Testis (tissue), 3 donors: Measurements from ENCODE around the gene ADRA2B. TPM values are rescaled to one million over a fixed set of nuclear protein-coding genes. Genes with fewer than 3 reads are reported as not detected.
"Not testable (repeated sequence)": the region's sequence is repeated elsewhere in the genome, so short reads cannot be mapped to it uniquely, and the experiment has no call there.

ENCODE experiments used
- DNase-seq: peaks from one replicate; pipeline ENCODE4 v3.0.0-alpha.2; 2019
- H3K27ac ChIP-seq, 2 donors: fragments of 200-600 bp; sonication (generic); one replicate each; pipeline ENCODE4 v1.5.1; 2019
- H3K27me3 ChIP-seq: fragments of 200-600 bp; sonication (generic); one replicate; pipeline ENCODE4 v1.5.1; 2019
- H3K36me3 ChIP-seq: fragments of 200-600 bp; sonication (generic); one replicate; pipeline ENCODE4 v1.5.1; 2017; ENCODE audit warnings: low read depth; ENCODE audit errors: missing control alignments
- H3K4me1 ChIP-seq: fragments of 200-600 bp; sonication (generic); one replicate; pipeline ENCODE4 v1.5.1; 2019
- H3K4me3 ChIP-seq, 2 donors: fragments of 200-600 bp; sonication (generic); one replicate each; pipeline ENCODE4 v1.5.1; 2017 to 2019
- H3K9me3 ChIP-seq: fragments of 200-600 bp; sonication (generic); one replicate; pipeline ENCODE4 v1.5.1; 2017
- CTCF ChIP-seq, 3 experiments: fragments of 450-650 bp in 2 of 3; fragments of 200-600 bp in 1 of 3; sonication (generic) in 1 of 3; IDR thresholded peaks; one replicate each; pipeline ENCODE4 v1.5.1; 2016 to 2019; ENCODE audit warnings: antibody characterized with exemption in 3 of 3, mild to moderate bottlenecking in 2 of 3, moderate library complexity in 1 of 3
- POLR2A ChIP-seq: fragments of 450-650 bp; IDR thresholded peaks from one replicate; pipeline ENCODE4 v1.6.1; 2017; ENCODE audit warnings: antibody characterized with exemption, mild to moderate bottlenecking, moderate library complexity
- WGBS, 2 donors: methylation state at CpG; one replicate each; pipeline ENCODE4 v1.1.5; 2018; 5-methylcytosine and 5-hydroxymethylcytosine counted together
- intact Hi-C: fragments of 100-400 bp; cut with DNase I; formaldehyde crosslinking; loops from one replicate; pipeline ENCODE4 v1.15.1; 2023; ENCODE audit warnings: low total_unique reads
- polyA plus RNA-seq: library from polyadenylated mRNA; stranded (reverse); fragments of 350-450 nt; fragmentation: Illumina TruSeq; extraction: RNeasy Lipid Tissue Mini Kit (QIAGEN cat#74804); gene quantifications from one replicate; pipeline ENCODE4 v1.2.3, GENCODE V29; 2014; ENCODE audit warnings: low read depth, low replicate concordance; ENCODE audit not compliant: insufficient read depth
- total RNA-seq, 2 donors: library from RNA; depleted of rRNA; stranded (reverse); fragments of >200 nt; gene quantifications; one replicate each; pipeline ENCODE4 v1.2.3, GENCODE V29; 2016

ADRA2B gene
- total and polyA plus RNA-seq, 3 donors from 2014 or later = 2.1 to 2.6 (median 2.4) TPM

- Histone ChIP-seq H3K4me1 (peaks cover 12% of the 10 kb centered on the region), H3K27me3 (no peaks in the 10 kb centered on the region), H3K9me3 (no peaks in the 10 kb centered on the region), H3K4me3 (no peak overlapping the region), H3K27ac (no peak overlapping the region), H3K36me3 (no peaks in the 10 kb centered on the region)
- TF ChIP-seq POLR2A = no peak
- TF ChIP-seq CTCF (IDR thresholded peaks at IDR 0.05) = no peak
- no peak for DNase-seq
- WGBS, 2 donors = 91 to 93% methylated on average over 2 of the region's 2 CpGs
- intact Hi-C loops = no loop called here
Observed at GRCh38 chr2:96087130-96087529, 29.2 kb downstream of the ADRA2B start.

- Histone ChIP-seq H3K36me3 (no peaks in the 10 kb centered on the region), H3K27ac (no peak overlapping the region), H3K27me3 (no peaks in the 10 kb centered on the region), H3K4me1 (peaks cover 12% of the 10 kb centered on the region), H3K4me3 (no peak overlapping the region), H3K9me3 (no peaks in the 10 kb centered on the region)
- TF ChIP-seq POLR2A (no peak), CTCF (IDR thresholded peaks at IDR 0.05) (no peak)
- intact Hi-C loops = no loop called here
- WGBS, 2 donors = 93 to 98% methylated on average over 11 to 12 of the region's 12 CpGs
- no peak for DNase-seq
Observed at GRCh38 chr2:96085541-96086355, 30.6 kb downstream of the ADRA2B start.

GRCh38 chr2:96084858-96085518 is 31.4 kb downstream of the ADRA2B start:
- H3K27ac ChIP-seq, H3K4me3 ChIP-seq, H3K27me3 ChIP-seq, H3K36me3 ChIP-seq, H3K9me3 ChIP-seq, DNase-seq, intact Hi-C loops: not testable (repeated sequence)
- WGBS, 2 donors = 89 to 95% methylated on average over 3 to 5 of the region's 7 CpGs
- H3K4me1 ChIP-seq = peaks cover 12% of the 10 kb centered on the region

GRCh38 chr2:96083989-96084857 is 32.1 kb downstream of the ADRA2B start:
- Histone ChIP-seq H3K27me3 (no peaks in the 10 kb centered on the region), H3K4me1 (peaks cover 12% of the 10 kb centered on the region), H3K27ac (no peak overlapping the region), H3K9me3 (no peaks in the 10 kb centered on the region), H3K36me3 (no peaks in the 10 kb centered on the region), H3K4me3 (no peak overlapping the region)
- no peak for DNase-seq
- 88 to 92% methylated on average over 22 of the region's 22 CpGs for WGBS, 2 donors
- TF ChIP-seq CTCF (IDR thresholded peaks at IDR 0.05) (no peak), POLR2A (no peak)
- intact Hi-C loops = no loop called here
